ENCODE data around the gene AGBL4.

DNA sequence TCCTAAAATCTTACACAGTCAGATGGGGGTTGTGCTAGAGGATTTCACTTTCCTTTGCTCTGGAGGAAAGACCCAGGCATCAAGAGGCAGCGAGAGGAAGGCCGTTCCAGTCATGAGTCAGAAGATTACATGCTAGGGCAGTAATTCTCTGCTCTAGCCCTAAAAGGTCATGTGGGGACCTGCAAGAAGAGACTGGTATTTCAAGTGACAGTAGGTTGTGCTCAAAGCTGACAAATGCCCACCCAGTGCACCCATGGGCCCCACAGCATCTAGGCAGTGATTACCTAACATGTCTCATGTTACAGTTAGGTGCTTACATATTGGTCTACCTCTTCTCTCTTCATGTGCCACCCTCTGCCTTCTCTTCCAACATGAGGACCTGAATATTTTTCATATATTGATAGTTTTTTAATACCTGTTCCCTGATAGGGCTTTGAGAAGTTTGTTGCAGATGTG, 1147.4 kb downstream of the AGBL4 start:
- no peak for TF ChIP-seq GATA2 (IDR thresholded peaks at IDR 0.05; ENCODE audit: low read depth, low read length)
- TF ChIP-seq GATA3 (IDR thresholded peaks at IDR 0.05; ENCODE audit: low read depth, low read length): no peak

All from SH-SY5Y (cell line).